ENCODE results near the gene NEK4.
"Not testable (repeated sequence)": the region's sequence is repeated elsewhere in the genome, so short reads cannot be mapped to it uniquely, and the experiment has no call there.

Gene NEK4

DNA sequence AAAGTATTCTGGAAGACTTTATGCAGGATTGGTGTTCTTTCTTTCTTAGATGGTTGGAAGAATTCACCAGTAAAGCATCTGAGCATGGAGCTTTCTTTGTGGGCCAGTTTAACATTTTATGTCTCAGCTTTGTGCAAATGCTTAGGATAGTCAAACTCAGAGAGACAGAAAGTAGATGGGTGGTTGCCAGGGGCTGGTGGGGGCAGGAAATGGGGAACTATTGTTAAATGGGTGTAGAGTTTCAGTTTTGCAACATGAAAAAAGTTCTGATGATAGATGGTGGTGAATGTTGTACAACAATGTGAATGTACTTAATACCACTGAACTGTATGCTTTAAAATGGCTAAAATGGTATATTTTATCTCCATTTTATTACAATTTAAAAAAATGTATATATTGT lies 40.1 kb downstream of the NEK4 start:
- DNase-seq = no peak

DNA sequence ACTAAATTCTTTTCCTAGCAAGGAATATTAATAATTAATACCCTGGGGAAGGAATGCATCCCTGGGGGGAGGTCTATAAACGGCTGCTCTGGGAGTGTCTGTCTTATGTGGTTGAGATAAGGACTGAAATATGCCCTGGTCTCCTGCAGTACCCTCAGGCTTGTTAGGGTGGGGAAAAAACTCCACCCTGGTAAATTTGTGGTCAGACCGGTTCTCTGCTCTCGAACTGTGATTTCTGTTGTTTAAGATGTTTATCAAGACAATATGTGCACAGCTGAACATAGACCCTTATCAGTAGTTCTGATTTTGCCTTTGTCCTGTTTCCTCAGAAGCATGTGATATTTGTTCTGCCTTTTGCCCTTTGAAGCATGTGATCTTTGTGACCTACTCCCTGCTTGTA lies 42.0 kb downstream of the NEK4 start:
- DNase-seq = not testable (repeated sequence)

DNA sequence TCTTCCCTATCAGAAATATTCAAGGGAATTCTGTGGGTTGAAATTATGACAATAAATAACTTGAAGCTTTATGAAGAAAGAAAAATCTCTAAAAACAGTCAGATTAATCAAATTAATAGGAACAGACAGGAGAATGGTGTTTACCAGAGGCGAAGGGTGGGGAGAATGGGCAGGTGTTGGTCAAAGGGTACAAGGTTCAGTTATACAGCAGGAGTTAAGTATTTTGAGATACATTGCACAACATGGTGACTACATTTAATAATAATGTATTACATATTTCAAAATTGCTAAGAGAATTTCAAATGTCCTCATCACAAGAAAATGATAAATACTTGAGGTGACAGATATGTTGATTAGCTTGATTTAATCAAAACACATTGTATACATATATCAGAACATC lies 46.2 kb downstream of the NEK4 start:
- no peak for DNase-seq

DNA sequence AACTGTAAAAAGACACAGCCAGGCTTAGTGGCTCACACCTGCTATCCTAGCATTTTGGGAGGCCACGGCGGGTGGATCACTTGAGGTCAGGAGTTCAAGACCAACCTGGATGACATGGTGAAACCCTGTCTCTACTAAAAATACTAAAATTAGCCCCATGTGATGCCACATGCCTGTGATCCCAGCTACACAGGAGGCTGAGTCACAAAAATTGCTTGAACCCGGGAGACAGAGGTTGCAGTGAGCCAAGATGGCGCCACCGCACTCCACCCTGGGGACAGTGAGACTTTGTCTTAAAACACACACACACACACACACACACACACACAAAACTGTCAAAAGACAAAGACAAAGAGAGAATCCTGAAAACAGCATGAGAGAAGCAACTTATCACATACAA lies 46.8 kb downstream of the NEK4 start:
- no peak for DNase-seq

DNA sequence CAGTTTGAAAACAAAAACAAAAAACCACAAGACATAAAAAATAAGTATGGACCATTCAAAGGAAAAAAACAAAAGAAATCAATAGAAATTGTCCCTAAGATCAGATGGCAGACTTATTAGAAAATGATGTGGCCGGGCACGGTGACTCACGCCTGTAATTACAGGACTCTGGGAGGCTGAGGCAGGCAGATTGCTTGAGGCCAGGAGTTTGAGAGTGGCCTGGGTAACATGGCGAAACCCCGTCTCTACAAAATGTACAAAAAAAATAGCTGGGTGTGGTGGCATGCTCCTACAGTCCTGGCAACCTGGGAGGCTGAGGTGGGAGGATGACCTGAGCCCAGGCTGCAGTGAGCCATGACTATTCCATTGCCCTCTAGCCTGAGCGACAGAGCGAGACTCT lies 48.2 kb downstream of the NEK4 start:
- DNase-seq = no peak

DNA sequence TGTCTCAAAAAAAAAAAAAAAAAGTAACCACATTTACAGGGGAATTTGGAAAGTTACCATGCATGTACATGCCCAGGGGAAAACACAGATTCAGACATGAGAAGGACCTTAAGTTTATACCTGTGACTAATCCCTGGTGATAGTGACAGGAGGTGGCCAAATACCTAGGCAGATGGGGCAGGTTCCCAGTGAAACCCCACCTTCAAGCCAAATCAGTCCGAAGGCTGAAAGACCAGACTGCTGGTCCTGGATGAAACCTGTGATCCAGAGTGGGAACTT lies 49.1 kb downstream of the NEK4 start:
- DNase-seq = no peak

DNA sequence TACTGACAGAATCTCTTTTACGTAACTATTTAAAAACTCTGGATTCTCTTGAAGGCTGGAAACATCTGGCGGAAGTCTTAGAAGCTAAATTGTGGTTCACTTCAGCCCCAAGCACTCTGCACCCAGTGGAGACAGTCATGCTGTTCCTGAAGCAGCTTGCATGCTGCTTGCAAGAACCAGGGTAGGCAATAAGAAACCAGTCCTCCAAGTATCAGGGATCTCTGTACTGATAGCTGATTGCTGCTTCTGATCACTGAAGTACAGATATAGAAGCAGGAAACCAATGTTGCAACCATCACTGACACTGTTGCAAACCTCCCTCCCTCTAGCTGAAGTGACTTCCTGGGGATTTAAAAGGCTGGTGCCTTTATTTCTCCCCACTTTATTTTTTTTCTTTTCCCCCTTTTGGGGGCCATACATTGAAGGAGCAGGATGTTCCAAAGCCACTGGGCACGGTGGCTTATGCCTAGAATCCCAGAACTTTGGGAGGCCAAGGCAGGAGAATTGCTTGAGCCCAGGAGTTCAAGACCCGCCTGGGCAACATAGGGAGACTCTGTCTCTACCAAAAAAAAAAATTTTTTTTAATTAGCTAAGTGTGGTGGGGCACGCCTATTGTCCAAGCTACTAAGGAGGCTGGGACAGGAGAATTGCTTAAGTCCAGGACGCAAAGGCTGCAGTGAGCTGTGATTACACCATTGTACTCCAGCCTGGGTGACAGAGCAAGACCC lies 49.6 kb downstream of the NEK4 start:
- peak; percentile 97 for DNase-seq

DNA sequence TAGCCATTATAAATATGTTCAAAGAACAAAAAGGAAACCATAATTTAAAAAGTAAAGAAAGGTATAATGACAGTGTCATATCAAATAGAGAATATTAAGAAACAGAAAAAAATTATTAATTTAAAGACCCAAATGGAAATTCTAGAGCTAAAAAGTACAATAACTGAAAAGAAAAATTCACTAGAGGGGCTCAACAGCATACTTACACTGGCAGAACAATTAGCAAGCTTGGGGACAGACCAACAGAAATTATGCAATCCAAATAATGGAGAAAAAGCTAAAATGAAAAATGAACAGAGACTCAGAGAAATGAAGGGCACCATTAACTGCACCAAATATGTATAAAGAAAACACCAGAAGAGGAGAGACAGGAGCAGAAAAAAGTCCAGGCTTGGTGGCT lies 51.1 kb downstream of the NEK4 start:
- no peak for DNase-seq

DNA sequence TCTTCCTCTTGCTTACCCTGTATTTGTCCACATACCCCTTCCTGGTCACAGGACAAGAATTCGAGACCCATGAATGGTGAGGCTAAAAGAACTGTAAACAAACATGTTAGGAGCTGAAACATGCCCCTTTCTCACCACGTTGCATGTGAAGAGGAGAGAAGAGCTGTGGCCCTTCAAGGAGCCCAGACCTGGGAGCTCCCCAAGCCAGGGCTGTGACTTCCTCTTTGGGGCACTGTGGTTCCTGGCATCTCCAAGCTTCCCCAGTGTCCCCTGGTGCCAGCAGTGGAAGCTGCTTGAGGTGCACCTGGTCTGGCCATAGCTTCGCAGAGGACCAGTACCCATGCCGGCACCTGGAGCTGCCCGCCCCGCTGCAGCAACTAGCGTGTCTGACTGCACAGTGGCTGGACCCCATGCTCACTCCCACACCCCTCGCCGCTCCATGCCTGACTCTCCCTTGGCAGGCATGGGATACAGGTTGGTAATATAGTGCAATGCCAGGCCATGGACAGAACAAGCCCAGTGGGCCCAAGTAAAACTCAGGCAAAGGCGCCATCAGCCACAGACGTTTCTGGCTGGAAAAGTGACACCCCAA lies 54.9 kb downstream of the NEK4 start:
- DNase-seq = no peak

DNA sequence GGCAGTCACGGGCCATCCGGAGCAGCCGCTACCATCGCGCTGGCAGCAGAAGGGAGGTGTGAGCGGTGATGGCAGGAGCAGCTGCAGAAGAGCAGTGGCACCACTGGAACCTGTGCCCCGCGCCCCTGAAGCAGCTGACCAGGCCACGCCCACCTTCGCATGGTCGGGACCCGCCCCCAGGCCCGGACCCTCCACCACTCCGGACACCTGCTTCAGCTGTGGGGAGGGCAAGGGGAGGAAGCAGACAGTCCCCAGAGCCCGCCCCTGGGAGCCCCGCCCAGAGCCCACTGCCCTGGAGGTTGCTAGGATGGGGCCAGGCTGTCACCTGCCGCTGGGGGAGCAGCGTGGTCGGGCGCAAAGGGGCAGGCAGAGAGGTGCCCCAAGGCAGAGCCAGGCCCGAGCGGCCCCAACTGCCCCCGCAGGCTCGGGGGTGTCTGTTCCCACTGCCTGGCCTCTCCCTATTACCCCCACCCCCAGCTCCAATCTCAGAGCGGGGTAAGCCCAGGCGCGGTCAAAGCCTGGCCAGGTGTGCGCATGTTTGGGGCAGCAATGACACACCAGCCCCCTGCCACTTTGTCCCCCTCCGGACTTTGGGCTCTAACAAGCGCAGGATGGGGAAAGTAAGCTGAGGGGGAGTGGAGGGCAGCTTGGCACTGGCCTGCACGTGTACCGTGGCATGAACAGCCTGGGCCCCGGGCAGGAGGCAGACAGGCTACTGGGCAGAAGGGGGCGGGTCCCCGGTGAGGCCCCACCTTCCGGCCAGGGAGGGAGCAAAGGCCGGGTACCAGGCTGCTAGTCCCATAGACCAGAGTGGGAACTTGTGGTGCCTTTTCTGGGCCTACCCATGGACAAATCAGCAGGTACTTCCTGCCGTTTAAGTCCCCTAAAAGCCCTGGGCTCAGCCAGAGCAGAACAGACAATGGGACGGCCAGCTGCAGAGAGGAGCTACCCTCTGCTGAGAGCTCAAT lies 56.1 kb downstream of the NEK4 start:
- no peak for DNase-seq

DNA sequence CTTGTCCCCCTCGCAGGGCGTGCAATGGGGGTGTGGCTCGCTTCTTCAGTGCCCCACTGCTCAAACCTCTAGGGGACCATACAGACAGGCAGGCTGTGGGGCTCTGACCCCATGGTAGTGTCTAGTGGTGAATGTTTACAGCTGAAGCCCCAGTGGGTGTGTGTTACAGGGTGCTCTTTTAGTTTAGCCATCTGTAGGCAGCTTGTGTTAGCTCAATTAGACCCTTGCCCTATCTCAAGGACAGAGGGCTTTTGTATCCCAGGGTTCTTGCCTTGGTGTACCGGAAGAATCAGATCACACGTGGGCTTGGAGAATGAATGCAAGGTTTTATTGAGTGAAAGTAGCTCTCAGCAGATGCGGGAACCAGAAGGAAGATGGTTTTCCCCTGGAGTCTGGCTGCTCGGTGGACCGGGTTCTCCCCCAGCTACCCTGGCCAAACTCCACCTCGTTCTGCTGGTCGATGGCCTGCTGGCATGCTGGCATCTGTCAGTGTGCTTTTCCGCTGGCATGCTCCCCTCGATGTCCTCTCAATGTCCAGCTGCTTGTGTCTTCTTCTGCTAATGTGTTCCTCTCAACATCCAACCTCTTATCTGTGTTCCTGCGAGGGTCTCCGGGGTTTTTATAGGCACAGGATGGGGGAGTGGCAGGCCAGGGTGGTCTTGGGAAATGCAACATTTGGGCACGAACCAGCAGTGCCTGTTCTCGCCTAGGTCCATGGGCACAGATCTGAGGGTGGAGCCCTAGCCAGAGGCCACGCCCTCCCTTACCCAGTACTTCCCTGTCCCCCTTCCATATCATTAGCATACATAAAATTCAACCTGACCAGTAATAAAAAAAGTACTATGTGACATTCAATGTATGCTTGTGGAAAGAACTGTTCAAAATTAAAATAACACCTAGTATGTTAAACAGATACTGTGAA lies 58.2 kb downstream of the NEK4 start:
- no peak for DNase-seq

DNA sequence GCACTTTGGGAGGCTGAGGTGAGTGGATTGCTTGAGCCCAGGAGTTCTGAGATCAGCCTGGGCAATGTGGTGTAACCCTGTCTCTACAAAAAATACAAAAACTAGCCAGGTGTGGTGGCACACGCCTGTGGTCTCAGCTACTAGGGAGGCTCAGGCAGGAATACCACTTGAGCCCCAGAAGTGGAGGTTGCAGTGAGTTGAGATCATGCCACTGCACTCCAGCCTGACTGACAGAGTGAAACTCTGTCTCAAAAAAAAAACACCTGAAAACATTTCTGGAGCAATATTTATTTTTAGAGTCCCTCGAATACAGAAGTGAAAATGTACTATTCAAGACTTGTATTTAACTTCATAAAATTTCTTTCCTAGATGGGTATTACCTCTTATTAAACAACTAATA lies 60.2 kb downstream of the NEK4 start:
- no peak for DNase-seq

DNA sequence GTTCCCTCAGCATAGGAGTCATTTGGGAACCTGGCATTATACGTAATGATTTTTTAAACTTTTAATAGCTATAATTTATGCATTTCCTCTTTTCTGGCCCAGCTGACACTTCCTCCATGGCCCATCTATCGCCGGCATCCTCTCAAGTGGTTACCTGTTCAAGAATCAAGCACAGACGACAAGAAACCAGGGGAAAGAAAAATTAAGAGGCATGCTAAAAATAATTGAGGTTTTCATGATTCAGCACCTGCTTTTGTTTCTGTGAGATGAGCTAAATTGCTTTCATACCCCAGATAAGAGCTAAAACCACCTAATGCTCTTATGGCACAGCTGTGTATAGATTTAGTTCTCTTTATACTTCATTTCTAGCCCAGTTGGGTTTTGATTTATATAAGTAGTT lies 63.2 kb downstream of the NEK4 start:
- DNase-seq = no peak

DNA sequence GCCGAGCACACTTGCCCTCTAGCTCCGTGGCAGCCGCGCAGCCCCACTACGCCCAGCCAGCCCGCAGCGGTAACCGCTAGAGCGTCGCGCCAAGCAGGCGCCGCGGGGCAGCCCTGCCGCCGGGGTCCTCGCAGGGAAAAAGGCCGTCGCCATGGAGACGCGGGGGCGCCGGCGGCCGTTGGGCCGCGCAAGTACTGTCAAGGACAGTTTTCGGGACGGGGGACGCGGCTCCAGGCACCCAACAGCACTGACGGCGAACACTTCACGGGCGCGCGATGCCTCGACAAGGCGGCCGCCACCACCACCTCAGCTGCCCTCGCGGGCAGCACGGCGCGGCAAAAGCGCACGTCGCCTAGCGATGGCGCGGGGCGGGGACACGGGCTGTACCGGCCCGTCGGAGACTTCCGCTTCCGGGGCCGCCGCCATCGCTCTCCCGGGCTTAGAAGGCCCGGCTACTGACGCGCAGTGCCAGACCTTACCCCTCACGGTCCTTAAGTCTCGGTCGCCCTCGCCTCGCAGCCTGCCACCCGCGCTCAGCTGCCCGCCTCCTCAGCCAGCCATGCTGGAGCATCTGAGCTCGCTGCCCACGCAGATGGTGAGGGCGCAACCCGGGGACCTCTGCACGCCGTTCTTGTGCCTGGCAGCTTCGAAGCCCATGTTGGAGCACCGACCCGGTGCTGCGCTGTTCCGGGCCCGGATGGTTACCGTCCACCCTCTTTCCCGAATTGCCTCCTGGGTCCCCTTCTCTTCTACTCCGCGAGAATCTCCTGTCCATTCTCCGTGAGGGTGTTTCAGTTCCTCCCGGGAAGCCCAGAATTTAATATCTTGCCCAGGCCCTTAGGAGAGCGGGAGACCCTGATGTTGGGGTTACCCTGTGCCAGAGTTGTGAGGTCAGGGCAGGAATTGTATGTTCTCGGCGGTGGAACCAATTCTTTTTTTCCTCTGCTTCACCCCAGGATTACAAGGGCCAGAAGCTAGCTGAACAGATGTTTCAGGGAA lies 64.8 kb downstream of the NEK4 start, which contains the start of the genes GLT8D1 and SPCS1:
TSS of gene GLT8D1 (minus strand) at position 104 of the 999 bp plus-strand sequence. CDS start 5,331 bp downstream, outside the sequence.
TSS of gene SPCS1 (plus strand) at position 419 of the 999 bp plus-strand sequence. CDS start at position 560, 141 bp downstream.
- DNase-seq = no peak

DNA sequence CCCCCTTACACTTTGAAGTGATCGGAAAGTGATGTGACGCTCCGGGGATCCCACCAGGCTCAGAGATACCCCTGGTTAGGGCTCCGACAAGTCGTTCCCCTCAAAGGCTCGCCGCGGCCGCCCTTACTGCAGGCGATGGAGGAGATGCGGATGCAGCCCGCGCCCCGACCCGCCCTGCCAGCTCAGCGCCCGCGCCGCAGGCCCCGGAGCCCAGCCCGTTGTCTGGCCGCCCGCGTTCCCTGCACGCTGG lies 65.4 kb downstream of the NEK4 start:
- DNase-seq = no peak

DNA sequence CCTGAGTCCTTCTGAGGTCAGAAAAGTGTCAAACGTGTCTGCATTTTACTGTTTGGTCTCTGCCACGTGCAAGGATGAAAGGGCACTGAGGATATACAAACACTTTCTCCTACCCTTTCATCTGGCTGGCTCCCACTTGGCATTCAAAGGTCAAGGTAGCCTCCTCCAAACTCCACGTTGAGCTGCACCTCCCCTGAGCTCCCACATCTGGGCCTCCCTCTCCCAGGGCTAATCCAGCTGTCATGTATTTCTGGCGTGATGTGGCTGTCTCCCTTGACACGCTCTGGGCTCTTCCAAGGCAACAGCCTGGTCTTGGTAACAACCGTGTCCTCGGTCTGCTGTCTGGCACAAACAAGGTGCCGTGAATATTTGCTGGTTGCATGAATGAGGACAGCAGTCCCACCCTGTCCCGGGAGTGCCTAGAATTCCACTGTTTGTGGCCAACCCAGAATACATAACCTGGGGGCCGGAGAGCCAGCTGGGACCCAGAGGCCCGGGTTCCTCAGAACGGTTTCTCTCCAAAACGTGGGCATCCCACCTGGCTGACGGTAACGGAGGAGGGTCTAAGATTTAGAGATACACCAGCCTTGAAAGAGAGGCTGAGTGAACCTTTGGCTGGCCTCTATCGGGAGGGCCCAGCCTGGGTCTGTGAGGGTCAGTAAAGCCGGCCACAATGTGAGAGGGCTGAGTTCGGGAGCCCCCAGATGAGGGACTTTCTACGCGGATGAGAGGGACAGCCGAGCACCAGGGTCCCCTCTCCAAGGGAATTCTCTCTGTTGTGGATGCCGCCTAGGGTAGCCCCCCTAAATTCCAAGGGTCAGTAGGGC lies 65.9 kb downstream of the NEK4 start:
- DNase-seq = no peak

DNA sequence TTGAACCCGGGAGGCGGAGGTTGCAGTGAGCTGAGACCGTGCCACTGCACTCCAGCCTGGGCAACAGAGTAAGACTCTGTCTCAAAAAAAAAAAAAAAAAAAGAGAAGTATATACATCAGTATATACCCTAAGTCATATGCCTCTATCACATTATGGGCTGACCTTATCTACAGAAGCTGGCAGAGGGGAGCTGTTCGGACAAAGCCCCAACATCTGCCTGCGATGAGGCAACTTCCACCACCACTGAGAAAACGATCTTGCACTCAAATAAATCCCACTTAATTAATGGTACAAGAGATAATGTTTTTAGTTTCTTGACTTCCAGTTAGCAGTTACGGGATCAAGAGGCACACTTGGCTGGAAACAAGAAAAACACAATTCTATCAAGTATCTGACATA lies 67.4 kb downstream of the NEK4 start:
- DNase-seq = no peak

DNA sequence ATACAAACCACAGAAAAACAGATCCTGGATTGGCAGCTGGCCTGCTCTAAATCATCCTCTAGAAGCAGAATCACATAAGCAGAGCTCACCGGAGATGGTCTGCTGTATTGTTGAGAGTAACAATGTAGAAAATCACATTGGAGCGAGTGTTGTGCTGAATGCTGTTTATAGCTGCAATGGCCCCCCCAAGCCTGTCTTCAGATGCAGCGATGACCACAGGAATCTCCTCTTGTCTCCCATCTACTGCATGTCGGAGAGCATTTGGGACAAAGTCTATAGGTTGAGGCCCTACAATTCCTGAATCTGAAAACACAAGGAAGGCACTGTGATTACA lies 73.1 kb downstream of the NEK4 start:
- no peak for DNase-seq

DNA sequence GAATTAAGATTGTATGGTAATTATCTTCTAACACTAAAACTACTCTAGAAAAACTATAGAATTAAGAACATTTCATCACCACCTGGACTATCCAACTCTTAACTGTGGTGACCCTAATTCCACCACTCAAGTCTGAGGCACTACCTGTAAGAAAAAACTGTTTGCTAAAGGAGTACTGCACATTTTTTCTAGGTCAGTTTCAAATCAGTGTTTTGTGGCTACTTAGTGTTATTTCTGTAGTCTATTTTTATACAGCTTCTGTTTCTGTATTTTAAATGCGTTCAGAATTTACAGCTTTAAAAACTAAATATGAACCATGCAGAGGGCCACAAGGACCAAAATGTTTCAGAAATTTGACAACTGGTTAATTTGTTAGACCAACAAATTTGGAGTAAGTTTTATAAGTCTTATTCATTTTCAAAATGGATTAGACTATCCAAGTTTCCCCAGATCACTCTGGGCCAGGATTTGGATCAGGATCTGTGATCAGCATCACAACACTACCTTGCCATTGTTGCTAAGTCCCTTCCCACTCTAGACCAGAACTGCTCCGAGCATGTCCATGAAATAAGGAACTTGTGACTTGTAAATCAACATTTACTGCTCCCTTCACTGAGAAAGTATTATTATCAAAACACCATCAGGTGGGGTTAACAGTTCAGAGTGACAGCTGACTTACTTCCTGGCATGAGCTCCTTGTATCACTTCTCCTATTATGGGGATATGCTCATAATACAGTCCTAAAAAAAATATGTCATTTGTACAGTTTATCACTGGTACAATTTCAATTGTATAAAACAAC lies 73.7 kb downstream of the NEK4 start:
- DNase-seq = no peak
